ENCODE data around the gene MED27. TPM values are rescaled to one million over a fixed set of nuclear protein-coding genes. Genes with fewer than 3 reads are reported as not detected.
A peak's percentile ranks its signal among the peaks of the same experiment; 100 is the strongest.
"Not testable (repeated sequence)": the region's sequence is repeated elsewhere in the genome, so short reads cannot be mapped to it uniquely, and the experiment has no call there.

Gene MED27
- total RNA-seq, 2 donors from 2014 or later: 19.2 to 28.9 TPM

DNA sequence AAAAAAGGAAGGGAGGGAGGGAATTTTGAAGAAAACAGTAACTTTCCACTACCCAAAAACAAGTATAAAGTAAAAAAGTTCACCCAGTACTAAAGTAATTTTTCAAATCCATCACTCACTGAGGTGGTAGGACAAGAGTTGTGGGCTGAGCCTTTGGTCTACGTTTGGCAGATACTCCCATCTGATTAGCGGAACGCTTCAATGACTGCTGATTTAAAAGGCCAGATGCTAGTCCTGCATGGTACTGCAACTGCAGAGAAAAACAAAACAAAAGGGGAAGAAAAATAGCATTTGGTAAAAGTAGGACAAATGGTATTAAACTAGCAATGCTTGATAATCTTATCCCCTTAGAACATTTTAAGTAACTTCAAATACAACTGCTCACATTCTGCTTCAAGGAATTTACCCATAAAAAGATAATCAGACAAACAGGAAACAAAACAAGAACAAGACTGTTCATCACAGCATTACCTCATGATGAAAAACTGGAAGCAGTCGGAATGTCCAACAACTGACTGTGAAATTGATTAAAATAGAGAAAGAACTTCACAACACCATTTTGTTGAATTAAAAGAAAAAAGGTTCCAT lies 65.4 kb downstream of the MED27 start:
- H3K4me1 Mint-ChIP-seq: peaks cover 12% of the 10 kb centered on the region
- H3K36me3 Mint-ChIP-seq (ENCODE audit: low read depth): peaks cover 9% of the 10 kb centered on the region
- no peaks in the 10 kb centered on the region for H3K9me3 ChIP-seq (ENCODE audit: control insufficient read depth, low read length, poor library complexity, severe bottlenecking)
- no peak overlapping the region for H3K27ac Mint-ChIP-seq
- DNase-seq (no peak), ATAC-seq (no peak)
- no peak overlapping the region for H3K4me3 Mint-ChIP-seq
- H3K27me3 Mint-ChIP-seq: no peaks in the 10 kb centered on the region

DNA sequence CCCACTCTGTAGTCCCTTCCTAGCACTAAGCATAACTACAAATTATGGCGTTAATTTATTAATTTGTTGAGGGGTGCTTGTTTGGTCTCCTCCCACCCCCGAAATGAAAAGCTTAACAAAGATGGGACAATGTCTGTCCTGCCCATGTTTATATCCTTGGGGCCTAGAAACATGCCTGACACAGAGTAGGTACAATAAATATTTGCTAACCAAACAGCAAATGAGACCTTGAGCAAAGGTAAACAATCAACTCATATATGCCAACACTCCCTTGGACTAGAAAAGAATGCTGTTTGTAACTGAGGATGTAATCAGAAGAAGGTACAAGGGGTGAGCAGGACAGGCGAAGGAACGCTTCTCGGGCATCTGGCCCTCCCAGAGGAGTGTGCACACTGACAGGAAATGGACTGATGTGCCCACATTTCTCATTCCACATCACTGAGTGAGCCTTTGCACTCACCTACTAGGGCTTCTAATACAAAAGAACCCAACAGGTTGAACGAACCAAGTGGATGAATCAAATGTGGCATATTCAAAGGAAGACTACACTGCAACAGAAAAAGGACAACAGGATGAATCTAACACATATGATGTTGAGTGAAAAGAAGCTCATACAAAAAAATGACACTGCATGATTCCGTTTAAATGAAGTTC lies 66.8 kb downstream of the MED27 start:
- peaks cover 13% of the 10 kb centered on the region for H3K4me1 Mint-ChIP-seq
- H3K9me3 ChIP-seq (ENCODE audit: control insufficient read depth, low read length, poor library complexity, severe bottlenecking): no peaks in the 10 kb centered on the region
- no peak for DNase-seq
- H3K4me3 Mint-ChIP-seq: no peak overlapping the region
- ATAC-seq: no peak
- peaks cover 9% of the 10 kb centered on the region for H3K36me3 Mint-ChIP-seq (ENCODE audit: low read depth)
- no peaks in the 10 kb centered on the region for H3K27me3 Mint-ChIP-seq
- H3K27ac Mint-ChIP-seq: no peak overlapping the region

DNA sequence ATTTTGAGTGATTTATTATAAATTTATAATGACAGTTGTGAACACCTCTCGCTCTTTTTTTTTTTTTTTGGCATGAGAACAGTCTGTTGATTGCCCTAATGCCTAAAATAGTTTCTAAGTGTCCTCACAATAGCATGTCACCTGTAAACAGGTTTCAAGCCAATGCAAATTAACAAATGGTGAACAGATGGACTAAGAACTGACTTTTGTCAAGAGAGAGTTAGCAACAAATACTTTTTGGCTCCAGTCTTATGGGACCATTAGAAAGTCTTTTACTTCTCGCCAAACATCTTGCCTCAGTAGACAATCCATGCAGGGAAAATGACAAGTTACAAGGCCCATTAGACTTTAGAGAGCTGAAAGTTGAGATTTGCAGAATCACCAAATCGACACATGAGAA lies 67.8 kb downstream of the MED27 start:
- H3K4me3 Mint-ChIP-seq: no peak overlapping the region
- peaks cover 17% of the 10 kb centered on the region for H3K4me1 Mint-ChIP-seq
- ATAC-seq (no peak), DNase-seq (no peak)
- no peaks in the 10 kb centered on the region for H3K27me3 Mint-ChIP-seq
- no peak overlapping the region for H3K27ac Mint-ChIP-seq
- no peaks in the 10 kb centered on the region for H3K9me3 ChIP-seq (ENCODE audit: control insufficient read depth, low read length, poor library complexity, severe bottlenecking)
- H3K36me3 Mint-ChIP-seq (ENCODE audit: low read depth): peaks cover 11% of the 10 kb centered on the region

DNA sequence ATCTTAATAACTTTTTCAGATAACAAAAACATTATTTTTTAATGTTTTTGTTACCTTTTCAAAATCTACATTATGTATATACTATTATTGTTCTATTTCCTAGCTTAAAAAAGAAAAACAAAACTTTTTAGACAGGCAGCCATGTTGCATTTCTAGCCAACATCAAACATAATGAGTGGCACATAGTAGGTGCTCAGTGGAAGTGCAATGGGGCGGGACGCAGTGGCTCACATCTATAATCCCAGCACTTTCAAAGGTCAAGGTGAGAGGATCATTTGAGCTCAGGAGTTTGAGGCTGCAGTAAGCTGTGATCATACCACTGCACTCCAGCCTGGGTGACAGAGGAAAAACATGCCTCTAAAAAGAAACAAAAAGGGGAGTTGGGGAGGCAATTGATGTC lies 68.4 kb downstream of the MED27 start:
- peaks cover 21% of the 10 kb centered on the region for H3K4me1 Mint-ChIP-seq
- H3K9me3 ChIP-seq (ENCODE audit: control insufficient read depth, low read length, poor library complexity, severe bottlenecking): no peaks in the 10 kb centered on the region
- no peak for DNase-seq
- H3K4me3 Mint-ChIP-seq: no peak overlapping the region
- no peak for ATAC-seq
- H3K27ac Mint-ChIP-seq: no peak overlapping the region
- H3K36me3 Mint-ChIP-seq (ENCODE audit: low read depth): peaks cover 11% of the 10 kb centered on the region
- H3K27me3 Mint-ChIP-seq: no peaks in the 10 kb centered on the region

DNA sequence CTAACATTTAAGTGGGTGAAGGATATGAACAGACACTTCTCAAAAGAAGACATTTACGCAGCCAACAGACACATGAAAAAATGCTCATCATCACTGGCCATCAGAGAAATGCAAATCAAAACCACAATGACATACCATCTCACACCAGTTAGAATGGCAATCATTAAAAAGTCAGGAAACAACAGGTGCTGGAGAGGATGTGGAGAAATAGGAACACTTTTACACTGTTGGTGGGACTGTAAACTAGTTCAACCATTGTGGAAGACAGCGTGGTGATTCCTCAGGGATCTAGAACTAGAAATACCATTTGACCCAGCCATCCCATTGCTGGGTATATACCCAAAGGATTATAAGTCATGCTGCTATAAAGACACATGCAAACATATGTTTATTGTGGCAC lies 69.5 kb downstream of the MED27 start:
- Mint-ChIP-seq H3K36me3 (ENCODE audit: low read depth) (peaks cover 11% of the 10 kb centered on the region), H3K4me1 (peaks cover 22% of the 10 kb centered on the region)
- H3K9me3 ChIP-seq (ENCODE audit: control insufficient read depth, low read length, poor library complexity, severe bottlenecking); H3K27me3 Mint-ChIP-seq; H3K27ac Mint-ChIP-seq; DNase-seq; ATAC-seq; H3K4me3 Mint-ChIP-seq: not testable (repeated sequence)

DNA sequence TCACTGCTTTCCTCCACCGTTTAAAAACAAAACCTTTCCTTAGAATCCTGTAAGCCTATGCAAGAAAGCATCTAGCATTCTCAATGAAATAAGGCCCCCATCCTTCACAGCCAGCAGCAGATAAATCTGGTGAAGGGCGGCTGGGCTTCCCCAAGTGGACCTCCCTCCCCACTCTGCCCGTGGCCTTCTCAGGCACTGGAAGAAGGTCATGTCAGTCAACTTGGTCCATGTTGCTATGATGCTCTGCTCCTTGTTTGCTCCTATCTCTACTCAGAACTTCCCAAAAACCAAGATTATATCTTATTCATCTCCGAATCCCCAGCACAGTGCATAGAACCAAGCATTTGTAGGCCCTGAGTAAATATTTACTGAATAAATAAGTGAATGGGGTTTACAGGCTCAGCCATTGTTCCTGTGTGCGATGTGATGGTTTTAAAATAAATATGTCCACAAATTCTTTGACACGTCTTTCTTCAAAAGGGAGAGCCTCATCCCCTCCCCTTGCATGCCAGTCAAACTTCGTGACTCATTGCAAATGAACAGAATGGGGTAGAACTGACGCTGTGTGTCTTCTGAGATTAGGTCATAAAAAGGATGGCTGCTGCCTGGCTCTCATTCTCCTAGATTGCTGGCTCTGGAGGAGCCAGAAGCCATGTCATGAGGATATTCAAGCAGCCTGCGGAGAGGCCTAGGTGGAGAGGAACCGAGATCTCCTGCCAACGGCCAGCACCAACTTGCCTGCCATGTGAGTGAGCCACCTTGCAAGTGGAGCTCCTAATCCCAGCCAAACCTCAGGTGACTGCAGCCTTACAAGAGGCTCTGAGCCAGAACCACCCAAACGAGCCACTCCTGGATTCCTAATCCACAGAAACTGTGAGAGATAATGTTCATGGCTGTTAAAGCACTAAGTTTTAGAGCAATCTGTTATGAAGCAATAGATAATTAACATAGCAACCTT lies 70.5 kb downstream of the MED27 start:
- ATAC-seq: no peak
- Mint-ChIP-seq H3K36me3 (ENCODE audit: low read depth) (peaks cover 11% of the 10 kb centered on the region), H3K27ac (no peak overlapping the region), H3K27me3 (no peaks in the 10 kb centered on the region), H3K4me3 (no peak overlapping the region), H3K4me1 (peaks cover 31% of the 10 kb centered on the region)
- H3K9me3 ChIP-seq (ENCODE audit: control insufficient read depth, low read length, poor library complexity, severe bottlenecking): no peaks in the 10 kb centered on the region
- no peak for DNase-seq

DNA sequence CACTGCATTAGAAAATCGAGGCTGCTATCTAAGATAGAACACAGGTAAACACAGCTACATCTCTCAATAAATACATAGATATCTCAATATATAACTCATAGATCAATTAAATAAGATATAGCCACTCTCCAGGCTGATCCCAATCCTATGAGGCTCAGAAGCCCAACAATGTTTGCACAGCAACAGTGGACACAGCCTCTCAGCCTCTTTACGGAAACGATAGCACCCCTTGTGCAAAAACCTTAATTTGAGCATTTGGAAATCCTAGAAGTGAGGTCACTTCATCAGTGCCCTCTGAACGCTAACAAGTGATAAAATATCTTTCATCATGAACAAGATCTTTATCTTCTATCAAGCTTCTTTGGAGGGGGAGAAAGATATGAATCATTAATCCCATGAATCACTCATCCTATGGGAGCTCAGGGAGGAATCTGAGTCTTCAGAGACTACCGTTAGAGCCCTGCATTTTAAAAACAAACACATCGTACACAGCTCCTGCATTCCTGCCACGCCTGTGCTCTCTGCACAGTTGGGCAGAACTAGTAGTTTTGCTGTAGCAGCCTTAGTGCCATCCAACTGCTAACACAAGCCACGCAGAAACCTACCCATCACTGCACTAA lies 71.4 kb downstream of the MED27 start:
- ATAC-seq (no peak), DNase-seq (no peak)
- Mint-ChIP-seq H3K36me3 (ENCODE audit: low read depth) (peaks cover 11% of the 10 kb centered on the region), H3K27ac (no peak overlapping the region), H3K27me3 (no peaks in the 10 kb centered on the region), H3K4me1 (peaks cover 35% of the 10 kb centered on the region), H3K4me3 (no peak overlapping the region)
- H3K9me3 ChIP-seq (ENCODE audit: control insufficient read depth, low read length, poor library complexity, severe bottlenecking): no peaks in the 10 kb centered on the region

DNA sequence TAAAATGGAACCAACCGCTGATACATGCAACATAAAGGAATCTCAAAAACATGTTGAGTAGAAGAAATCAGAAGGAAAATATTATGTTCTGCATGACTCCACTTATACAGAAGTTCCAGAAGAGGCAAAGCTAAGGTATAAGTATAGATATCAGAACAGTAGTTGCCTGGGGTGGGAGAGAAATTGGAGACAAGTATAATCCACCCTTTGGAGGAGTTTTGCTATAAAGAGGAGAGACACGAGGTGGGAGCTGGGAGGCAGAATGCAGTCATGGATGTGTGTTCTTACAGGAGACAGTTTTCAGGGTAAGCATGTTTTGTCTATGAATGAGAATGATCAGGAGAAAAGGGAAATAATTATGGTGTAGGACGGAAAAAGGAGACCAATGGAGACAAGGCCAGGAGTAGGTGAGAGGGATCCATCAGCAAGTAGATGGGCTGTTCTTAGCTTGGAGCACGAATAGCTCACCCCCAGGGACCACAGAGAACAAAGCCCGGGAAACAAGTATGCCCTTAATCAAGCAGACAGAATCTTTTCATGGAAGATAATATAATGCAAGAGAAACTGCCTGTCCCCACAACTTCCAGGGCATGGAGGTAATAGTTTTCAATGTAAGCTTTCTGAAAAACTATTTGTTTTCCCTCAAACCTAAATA lies 72.2 kb downstream of the MED27 start:
- H3K4me1 Mint-ChIP-seq: peaks cover 32% of the 10 kb centered on the region
- H3K36me3 Mint-ChIP-seq (ENCODE audit: low read depth): peaks cover 5% of the 10 kb centered on the region
- H3K27ac Mint-ChIP-seq: peak overlapping the region; percentile 64
- H3K4me3 Mint-ChIP-seq: no peak overlapping the region
- no peak for DNase-seq
- no peaks in the 10 kb centered on the region for H3K27me3 Mint-ChIP-seq
- no peaks in the 10 kb centered on the region for H3K9me3 ChIP-seq (ENCODE audit: control insufficient read depth, low read length, poor library complexity, severe bottlenecking)
- no peak for ATAC-seq

DNA sequence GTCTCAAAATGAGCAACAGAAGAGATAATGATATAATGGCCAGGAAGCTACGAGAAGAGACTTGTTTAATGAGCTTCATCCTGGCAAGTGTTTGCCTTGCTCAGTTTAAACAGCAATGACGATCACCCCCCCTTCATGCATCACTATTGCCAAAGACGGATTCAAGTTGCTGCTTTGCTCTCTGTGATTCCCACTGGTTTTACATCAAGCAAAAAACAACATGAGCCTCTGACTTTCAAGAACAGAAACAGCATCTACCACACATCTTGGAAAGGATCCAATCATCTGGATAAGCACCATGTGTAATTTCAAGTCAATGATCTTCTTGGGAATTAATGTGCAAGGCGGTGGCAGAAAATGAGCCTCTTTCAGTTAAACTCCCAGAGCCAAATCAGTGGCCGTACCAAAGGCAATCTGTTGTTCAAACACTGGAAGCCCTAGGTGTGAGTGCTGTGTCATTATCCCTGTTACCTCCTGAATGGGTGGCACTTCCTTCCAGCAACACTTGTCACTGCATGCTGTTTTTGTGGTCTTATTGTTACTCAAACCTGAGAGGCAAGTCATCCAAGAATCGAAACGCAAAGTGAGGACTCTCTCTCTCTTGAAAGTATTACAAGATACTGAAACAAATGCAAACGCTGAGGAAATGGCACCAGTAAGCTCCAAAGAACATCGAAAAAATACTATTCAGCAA lies 72.8 kb downstream of the MED27 start:
- H3K4me1 Mint-ChIP-seq: peaks cover 34% of the 10 kb centered on the region
- H3K27ac Mint-ChIP-seq: peak overlapping the region; percentile 64
- H3K9me3 ChIP-seq (ENCODE audit: control insufficient read depth, low read length, poor library complexity, severe bottlenecking): no peaks in the 10 kb centered on the region
- peaks cover 5% of the 10 kb centered on the region for H3K36me3 Mint-ChIP-seq (ENCODE audit: low read depth)
- DNase-seq (no peak), ATAC-seq (no peak)
- no peaks in the 10 kb centered on the region for H3K27me3 Mint-ChIP-seq
- H3K4me3 Mint-ChIP-seq: no peak overlapping the region

DNA sequence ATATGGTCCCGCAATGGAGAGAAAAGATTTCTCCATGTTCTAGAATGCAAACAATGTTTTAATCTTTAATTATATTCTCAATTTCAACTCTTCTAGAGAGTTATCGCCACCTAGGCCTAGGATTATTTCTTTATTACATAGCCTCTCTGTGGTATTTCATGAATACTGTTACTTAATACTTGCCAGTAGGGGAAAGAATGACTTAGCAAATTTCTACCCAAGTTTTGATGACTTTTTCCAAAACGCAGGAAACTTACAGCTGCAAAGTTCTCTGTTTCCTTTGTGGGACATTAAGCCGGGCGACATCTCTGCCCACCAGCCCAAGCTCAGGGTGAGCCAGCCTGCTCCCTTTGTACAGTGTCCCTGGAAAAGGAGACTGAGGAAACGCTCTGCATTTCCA lies 73.8 kb downstream of the MED27 start:
- no peak for DNase-seq
- Mint-ChIP-seq H3K4me3 (no peak overlapping the region), H3K4me1 (peaks cover 34% of the 10 kb centered on the region), H3K27ac (no peak overlapping the region), H3K36me3 (ENCODE audit: low read depth) (peaks cover 5% of the 10 kb centered on the region), H3K27me3 (no peaks in the 10 kb centered on the region)
- ATAC-seq: no peak
- H3K9me3 ChIP-seq (ENCODE audit: control insufficient read depth, low read length, poor library complexity, severe bottlenecking): no peaks in the 10 kb centered on the region

DNA sequence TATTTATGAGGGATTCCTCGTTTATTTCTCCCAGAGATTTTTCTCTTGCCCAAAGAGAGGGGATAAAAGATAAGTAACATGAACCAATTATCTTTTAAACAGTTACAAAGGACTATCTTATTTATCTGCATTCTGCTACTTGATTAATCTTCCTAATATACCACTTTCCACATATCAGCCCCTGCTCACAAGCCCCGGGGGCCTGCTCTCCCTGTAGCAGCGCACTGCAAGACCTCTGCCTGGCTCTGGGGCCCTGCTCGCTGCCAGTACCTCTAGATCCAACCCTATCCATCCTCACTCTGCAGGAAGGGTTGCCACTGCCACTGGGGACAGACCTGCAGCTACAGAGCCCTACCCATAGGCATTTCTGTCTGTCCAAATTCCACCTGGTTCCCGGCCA lies 75.3 kb downstream of the MED27 start:
- no peak for ATAC-seq
- no peaks in the 10 kb centered on the region for H3K9me3 ChIP-seq (ENCODE audit: control insufficient read depth, low read length, poor library complexity, severe bottlenecking)
- Mint-ChIP-seq H3K4me3 (no peak overlapping the region), H3K27me3 (no peaks in the 10 kb centered on the region), H3K36me3 (ENCODE audit: low read depth) (peaks cover 5% of the 10 kb centered on the region), H3K4me1 (peaks cover 40% of the 10 kb centered on the region), H3K27ac (peak overlapping the region; percentile 67)
- DNase-seq: no peak

DNA sequence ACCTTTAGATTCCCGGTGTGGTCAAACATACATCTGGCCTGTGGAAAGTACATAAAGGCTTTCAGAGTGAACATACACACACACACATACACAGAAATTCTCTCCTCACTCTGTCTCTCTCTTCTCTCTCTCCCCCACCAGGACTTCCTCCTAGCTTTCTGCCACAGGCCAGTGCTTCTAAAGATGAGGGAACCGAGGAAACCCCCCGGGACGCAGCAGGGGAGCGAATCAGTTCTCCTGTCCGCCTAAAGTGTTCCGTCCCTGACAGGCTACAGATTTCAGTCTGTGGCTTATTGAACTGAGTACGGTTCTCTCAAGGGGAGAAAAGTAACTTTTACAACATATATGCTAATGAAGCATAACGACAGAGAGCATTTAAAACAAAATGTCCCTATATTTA lies 75.8 kb downstream of the MED27 start:
- no peak for ATAC-seq
- no peak overlapping the region for H3K4me3 Mint-ChIP-seq
- peak overlapping the region; percentile 67 for H3K27ac Mint-ChIP-seq
- no peak for DNase-seq
- no peaks in the 10 kb centered on the region for H3K27me3 Mint-ChIP-seq
- H3K9me3 ChIP-seq (ENCODE audit: control insufficient read depth, low read length, poor library complexity, severe bottlenecking): no peaks in the 10 kb centered on the region
- H3K36me3 Mint-ChIP-seq (ENCODE audit: low read depth): peaks cover 5% of the 10 kb centered on the region
- peaks cover 40% of the 10 kb centered on the region for H3K4me1 Mint-ChIP-seq

All from T-helper 17 cell (primary cell).